ENCODE results near the gene SSR1.

Gene SSR1

DNA sequence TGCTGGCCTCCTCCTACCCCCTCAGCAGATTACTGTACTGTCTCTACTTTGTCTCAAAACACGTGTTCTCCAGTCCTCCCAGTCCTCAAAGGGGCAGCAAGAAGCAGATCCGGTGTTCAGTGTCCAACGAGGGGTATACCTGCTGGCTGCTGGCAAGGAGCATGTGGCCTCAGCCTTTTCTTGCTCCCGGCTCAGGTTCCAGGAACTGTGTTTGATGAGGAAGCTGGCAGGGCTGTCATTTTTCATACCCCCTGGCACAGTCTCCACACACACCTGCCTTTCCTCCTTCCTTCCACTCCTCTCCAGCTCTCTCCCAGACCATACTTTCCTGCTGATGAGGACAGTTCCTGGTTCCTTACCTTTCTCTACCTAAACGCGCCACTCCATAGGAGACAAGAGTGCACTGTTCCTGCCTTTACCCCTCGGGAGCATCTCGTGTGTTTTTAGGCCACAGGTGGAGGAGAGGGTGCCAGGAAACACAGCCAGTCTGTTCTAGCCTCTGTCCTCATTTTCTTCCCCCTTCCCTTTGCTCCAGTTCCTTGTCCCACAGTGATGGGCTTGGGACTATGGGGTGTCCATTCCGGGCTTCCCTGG, 77.2 kb downstream of the SSR1 start:
- Histone ChIP-seq H3K9me2 (ENCODE audit: low read depth, low read length) (no peaks in the 10 kb centered on the region), H2AFZ (ENCODE audit: low read length) (no peak overlapping the region), H3K9ac (ENCODE audit: low read length) (no peak overlapping the region), H4K20me1 (ENCODE audit: insufficient read depth, low read length) (no peaks in the 10 kb centered on the region), H3K27ac (ENCODE audit: low read depth, low read length, poor library complexity, severe bottlenecking) (no peak overlapping the region), H3K4me3 (ENCODE audit: low read depth, low read length, poor library complexity, severe bottlenecking) (no peak overlapping the region), H3K4me2 (ENCODE audit: low read length) (no peak overlapping the region), H3K79me2 (ENCODE audit: insufficient read depth, low read length) (no peaks in the 10 kb centered on the region), H3K9me3 (ENCODE audit: low read length) (no peaks in the 10 kb centered on the region), H3K4me1 (ENCODE audit: insufficient read depth, low read length, severe bottlenecking) (peaks cover 21% of the 10 kb centered on the region), H3K36me3 (ENCODE audit: insufficient read depth, low read length) (peaks cover 15% of the 10 kb centered on the region; the same call in 1 of the 2 replicates), H3F3A (ENCODE audit: insufficient read depth, low read length) (no peaks in the 10 kb centered on the region), H3K27me3 (ENCODE audit: insufficient read depth, low read length) (no peaks in the 10 kb centered on the region)
- TF ChIP-seq EZH2 (IDR thresholded peaks at IDR 0.05; ENCODE audit: borderline replicate concordance, low read length), result no peak
- TF ChIP-seq, protein P1, sequence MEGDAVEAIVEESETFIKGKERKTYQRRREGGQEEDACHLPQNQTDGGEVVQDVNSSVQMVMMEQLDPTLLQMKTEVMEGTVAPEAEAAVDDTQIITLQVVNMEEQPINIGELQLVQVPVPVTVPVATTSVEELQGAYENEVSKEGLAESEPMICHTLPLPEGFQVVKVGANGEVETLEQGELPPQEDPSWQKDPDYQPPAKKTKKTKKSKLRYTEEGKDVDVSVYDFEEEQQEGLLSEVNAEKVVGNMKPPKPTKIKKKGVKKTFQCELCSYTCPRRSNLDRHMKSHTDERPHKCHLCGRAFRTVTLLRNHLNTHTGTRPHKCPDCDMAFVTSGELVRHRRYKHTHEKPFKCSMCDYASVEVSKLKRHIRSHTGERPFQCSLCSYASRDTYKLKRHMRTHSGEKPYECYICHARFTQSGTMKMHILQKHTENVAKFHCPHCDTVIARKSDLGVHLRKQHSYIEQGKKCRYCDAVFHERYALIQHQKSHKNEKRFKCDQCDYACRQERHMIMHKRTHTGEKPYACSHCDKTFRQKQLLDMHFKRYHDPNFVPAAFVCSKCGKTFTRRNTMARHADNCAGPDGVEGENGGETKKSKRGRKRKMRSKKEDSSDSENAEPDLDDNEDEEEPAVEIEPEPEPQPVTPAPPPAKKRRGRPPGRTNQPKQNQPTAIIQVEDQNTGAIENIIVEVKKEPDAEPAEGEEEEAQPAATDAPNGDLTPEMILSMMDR (IDR thresholded peaks at IDR 0.05; ENCODE audit: low read length), result no peak

DNA sequence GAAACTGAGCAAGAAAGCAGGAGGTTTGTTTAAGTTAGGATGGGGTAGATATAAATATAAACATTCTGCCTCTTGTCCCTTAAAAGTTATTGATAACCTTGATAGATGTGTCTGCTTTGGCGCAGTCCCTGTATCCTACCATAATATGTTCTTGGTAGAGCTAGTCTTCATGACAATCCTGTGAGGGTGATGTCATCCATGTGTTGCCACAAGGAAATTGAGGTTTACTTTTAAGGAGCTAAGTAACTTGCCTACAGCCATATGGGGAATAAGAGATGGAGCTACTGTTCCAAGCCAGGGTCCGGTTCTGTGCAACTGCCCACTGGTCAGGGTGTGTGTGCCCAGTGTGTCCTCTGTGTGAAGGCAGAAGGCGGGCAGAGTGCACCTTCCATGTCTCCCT, 78.5 kb downstream of the SSR1 start:
- no peak overlapping the region for H3K9ac ChIP-seq (ENCODE audit: low read length)
- no peaks in the 10 kb centered on the region for H3K9me2 ChIP-seq (ENCODE audit: low read depth, low read length)
- no peaks in the 10 kb centered on the region for H3K79me2 ChIP-seq (ENCODE audit: insufficient read depth, low read length)
- no peaks in the 10 kb centered on the region for H4K20me1 ChIP-seq (ENCODE audit: insufficient read depth, low read length)
- no peaks in the 10 kb centered on the region for H3K9me3 ChIP-seq (ENCODE audit: low read length)
- H3K4me2 ChIP-seq (ENCODE audit: low read length), result no peak overlapping the region
- H3K27me3 ChIP-seq (ENCODE audit: insufficient read depth, low read length), result no peaks in the 10 kb centered on the region
- TF ChIP-seq EZH2 (IDR thresholded peaks at IDR 0.05; ENCODE audit: borderline replicate concordance, low read length), result no peak
- TF ChIP-seq, protein P1 (IDR thresholded peaks at IDR 0.05; ENCODE audit: low read length), result no peak
- no peak overlapping the region for H2AFZ ChIP-seq (ENCODE audit: low read length)
- no peak overlapping the region for H3K4me3 ChIP-seq (ENCODE audit: low read depth, low read length, poor library complexity, severe bottlenecking)
- H3K27ac ChIP-seq (ENCODE audit: low read depth, low read length, poor library complexity, severe bottlenecking), result no peak overlapping the region
- H3F3A ChIP-seq (ENCODE audit: insufficient read depth, low read length), result no peaks in the 10 kb centered on the region
- H3K36me3 ChIP-seq (ENCODE audit: insufficient read depth, low read length), result peaks cover 24% of the 10 kb centered on the region
- peaks cover 21% of the 10 kb centered on the region for H3K4me1 ChIP-seq (ENCODE audit: insufficient read depth, low read length, severe bottlenecking)

DNA sequence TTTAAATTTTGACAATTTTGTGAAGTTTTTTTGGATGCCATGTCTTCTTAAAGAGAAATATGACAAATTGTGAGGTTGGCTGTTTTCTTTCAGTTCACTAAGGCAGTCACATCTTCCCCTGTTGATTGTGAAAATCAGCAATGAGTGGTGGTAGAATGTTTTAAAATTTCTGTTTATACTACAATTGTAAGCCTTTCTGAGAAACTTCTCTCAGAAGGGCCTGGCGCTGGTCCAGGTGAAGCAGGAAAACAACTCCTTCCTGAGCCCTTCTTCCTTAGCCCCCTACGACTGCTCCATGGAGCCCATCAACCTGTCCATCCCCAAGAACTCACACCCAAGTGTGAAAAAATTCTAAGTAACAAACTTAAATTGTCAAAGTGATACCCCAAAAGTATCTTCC, 80.6 kb downstream of the SSR1 start:
- Histone ChIP-seq H3K9ac (ENCODE audit: low read length) (no peak overlapping the region), H3K9me3 (ENCODE audit: low read length) (no peaks in the 10 kb centered on the region), H3K9me2 (ENCODE audit: low read depth, low read length) (no peaks in the 10 kb centered on the region), H3K27ac (ENCODE audit: low read depth, low read length, poor library complexity, severe bottlenecking) (no peak overlapping the region), H3K36me3 (ENCODE audit: insufficient read depth, low read length) (peaks cover 36% of the 10 kb centered on the region), H4K20me1 (ENCODE audit: insufficient read depth, low read length) (no peaks in the 10 kb centered on the region), H3K4me3 (ENCODE audit: low read depth, low read length, poor library complexity, severe bottlenecking) (no peak overlapping the region), H3F3A (ENCODE audit: insufficient read depth, low read length) (no peaks in the 10 kb centered on the region), H3K4me2 (ENCODE audit: low read length) (no peak overlapping the region), H2AFZ (ENCODE audit: low read length) (no peak overlapping the region), H3K79me2 (ENCODE audit: insufficient read depth, low read length) (no peaks in the 10 kb centered on the region), H3K4me1 (ENCODE audit: insufficient read depth, low read length, severe bottlenecking) (peaks cover 11% of the 10 kb centered on the region), H3K27me3 (ENCODE audit: insufficient read depth, low read length) (no peaks in the 10 kb centered on the region)
- no peak for TF ChIP-seq EZH2 (IDR thresholded peaks at IDR 0.05; ENCODE audit: borderline replicate concordance, low read length)
- TF ChIP-seq, protein P1 (IDR thresholded peaks at IDR 0.05; ENCODE audit: low read length), result no peak

All from OCI-LY1 (cell line).